Colonic mucosa (tissue), 4 donors: ENCODE data around the gene HDLBP. TPM values are rescaled to one million over a fixed set of nuclear protein-coding genes. Genes with fewer than 3 reads are reported as not detected.

ENCODE experiments used
- DNase-seq: peaks from one replicate; pipeline ENCODE4 v3.0.0-alpha.2; 2020
- H3K27ac ChIP-seq: fragments of 200-600 bp; one replicate; pipeline ENCODE4 v1.8.0; 2021
- H3K27me3 ChIP-seq: fragments of 200-600 bp; one replicate; pipeline ENCODE4 v1.8.0; 2021
- H3K36me3 ChIP-seq: fragments of 200-600 bp; one replicate; pipeline ENCODE4 v1.8.0; 2021
- H3K4me1 ChIP-seq: fragments of 200-600 bp; one replicate; pipeline ENCODE4 v1.8.0; 2021; ENCODE audit warnings: mild to moderate bottlenecking
- H3K4me3 ChIP-seq: fragments of 200-600 bp; one replicate; pipeline ENCODE4 v1.8.0; 2021
- H3K9ac ChIP-seq, 2 donors: one replicate each; pipeline ENCODE4 v1.7.0; 2013; ENCODE audit warnings: control low read depth in 2 of 2, low read depth in 2 of 2, low read length in 2 of 2
- H3K9me3 ChIP-seq: fragments of 200-600 bp; one replicate; pipeline ENCODE4 v1.8.0; 2021
- intact Hi-C: fragments of 100-400 bp; cut with DNase I; formaldehyde crosslinking; loops from one replicate; pipeline ENCODE4 v1.14.1; 2022
- total RNA-seq, 2 donors: library from RNA; stranded (reverse); fragmentation: NEBNext Ultra II Directional in 1 of 2; extraction: Animal tissue kit (Norgen Biotek cat#: 25700) in 1 of 2; gene quantifications; one replicate each; pipeline ENCODE4 v1.2.1, GENCODE V29; 2021
- TF ChIP-seq, protein P1 (sequence below): fragments of 200-600 bp; IDR thresholded peaks from one replicate; pipeline ENCODE4 v1.8.0; 2022; ENCODE audit warnings: antibody characterized with exemption, mild to moderate bottlenecking
- donor health status: healthy.
- donor health status: DM: no; HTN: no; CAD: no.
- donor health status: DM: no; HTN: no; CAD: no.

HDLBP gene
- total RNA-seq, 2 donors from 2014 or later: 483 to 625 TPM

DNA sequence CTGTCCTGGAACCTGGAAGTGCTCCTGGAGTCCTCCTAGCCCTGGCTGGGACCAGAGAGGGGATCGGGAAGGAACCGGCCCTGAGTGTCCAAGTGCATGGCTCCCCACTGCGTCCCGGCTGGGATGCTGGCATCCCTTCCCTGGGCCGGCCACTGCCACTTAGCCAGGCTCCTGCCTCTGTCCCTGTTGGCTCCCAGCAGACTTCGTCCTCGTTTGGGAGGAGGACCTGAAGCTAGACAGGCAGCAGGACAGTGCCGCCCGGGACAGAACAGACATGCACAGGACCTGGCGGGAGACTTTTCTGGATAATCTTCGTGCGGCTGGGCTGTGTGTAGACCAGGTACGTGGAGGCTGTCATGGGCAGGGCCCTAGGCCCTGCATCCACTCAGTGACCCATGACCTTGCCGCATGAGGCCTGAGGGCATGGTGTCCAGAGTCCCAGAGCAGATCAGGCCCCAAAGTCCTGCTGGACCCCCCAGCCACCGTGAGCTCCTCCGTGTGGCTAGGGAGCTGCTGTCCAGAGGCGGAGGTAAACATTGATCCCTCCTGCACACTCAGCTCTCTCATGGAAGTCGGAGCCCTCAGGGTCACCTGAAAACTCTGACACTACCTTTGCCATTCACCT lies 119.9 kb downstream of the HDLBP start:
- no peak for DNase-seq
- no peak overlapping the region for H3K9ac ChIP-seq
- no peaks in the 10 kb centered on the region for H3K4me1 ChIP-seq
- H3K27ac ChIP-seq: no peak overlapping the region
- H3K36me3 ChIP-seq: no peaks in the 10 kb centered on the region
- H3K27me3 ChIP-seq: no peaks in the 10 kb centered on the region
- H3K9me3 ChIP-seq: no peaks in the 10 kb centered on the region
- intact Hi-C loops: no loop called here
- H3K4me3 ChIP-seq: no peak overlapping the region
- TF ChIP-seq, protein P1, sequence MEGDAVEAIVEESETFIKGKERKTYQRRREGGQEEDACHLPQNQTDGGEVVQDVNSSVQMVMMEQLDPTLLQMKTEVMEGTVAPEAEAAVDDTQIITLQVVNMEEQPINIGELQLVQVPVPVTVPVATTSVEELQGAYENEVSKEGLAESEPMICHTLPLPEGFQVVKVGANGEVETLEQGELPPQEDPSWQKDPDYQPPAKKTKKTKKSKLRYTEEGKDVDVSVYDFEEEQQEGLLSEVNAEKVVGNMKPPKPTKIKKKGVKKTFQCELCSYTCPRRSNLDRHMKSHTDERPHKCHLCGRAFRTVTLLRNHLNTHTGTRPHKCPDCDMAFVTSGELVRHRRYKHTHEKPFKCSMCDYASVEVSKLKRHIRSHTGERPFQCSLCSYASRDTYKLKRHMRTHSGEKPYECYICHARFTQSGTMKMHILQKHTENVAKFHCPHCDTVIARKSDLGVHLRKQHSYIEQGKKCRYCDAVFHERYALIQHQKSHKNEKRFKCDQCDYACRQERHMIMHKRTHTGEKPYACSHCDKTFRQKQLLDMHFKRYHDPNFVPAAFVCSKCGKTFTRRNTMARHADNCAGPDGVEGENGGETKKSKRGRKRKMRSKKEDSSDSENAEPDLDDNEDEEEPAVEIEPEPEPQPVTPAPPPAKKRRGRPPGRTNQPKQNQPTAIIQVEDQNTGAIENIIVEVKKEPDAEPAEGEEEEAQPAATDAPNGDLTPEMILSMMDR: no peak

DNA sequence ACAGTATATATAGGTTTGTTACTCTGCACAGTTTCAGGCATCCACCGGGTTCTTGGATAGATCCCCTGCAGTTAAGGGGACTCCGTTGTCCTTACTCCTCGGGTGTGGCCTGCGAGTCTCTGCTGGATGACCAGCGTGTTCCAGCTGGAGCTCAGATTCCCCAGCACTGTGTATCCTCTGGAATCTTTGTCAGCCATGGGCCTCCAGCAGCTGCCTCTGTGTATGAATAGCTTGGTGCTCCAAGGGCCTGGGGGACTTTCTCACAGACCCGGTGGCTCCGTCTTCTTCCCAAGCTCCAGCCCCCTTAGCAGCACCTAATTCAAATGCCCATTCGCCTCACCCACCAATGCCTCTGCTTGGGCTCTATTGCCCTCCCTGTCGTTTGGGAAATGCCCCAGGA lies 120.7 kb downstream of the HDLBP start:
- intact Hi-C loops: no loop called here
- H3K27ac ChIP-seq: no peak overlapping the region
- H3K4me3 ChIP-seq: no peak overlapping the region
- no peaks in the 10 kb centered on the region for H3K4me1 ChIP-seq
- TF ChIP-seq, protein P1: no peak
- DNase-seq: no peak
- H3K9me3 ChIP-seq: no peaks in the 10 kb centered on the region
- no peaks in the 10 kb centered on the region for H3K27me3 ChIP-seq
- H3K36me3 ChIP-seq: no peaks in the 10 kb centered on the region
- no peak overlapping the region for H3K9ac ChIP-seq

DNA sequence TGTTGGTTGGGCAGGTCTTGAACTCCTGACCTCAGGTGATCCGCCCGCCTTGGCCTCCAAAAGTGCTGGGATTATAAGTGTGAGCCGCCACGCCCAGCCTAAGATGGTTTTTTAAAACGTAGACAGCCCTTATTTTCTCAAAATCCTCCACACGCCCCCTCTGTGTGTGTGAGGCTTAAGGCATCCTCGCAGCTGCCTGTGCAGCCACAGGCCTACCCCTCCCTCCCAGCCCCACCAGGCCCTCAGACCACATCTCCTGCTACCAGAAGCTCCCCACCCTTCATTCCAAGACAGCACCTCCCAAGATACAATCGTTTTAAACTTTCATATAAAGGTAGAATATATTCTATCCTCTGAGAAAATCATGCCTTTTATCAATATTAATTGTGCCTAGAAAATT lies 122.2 kb downstream of the HDLBP start:
- no peak for DNase-seq
- Histone ChIP-seq H3K27me3 (no peaks in the 10 kb centered on the region), H3K9me3 (no peaks in the 10 kb centered on the region), H3K36me3 (no peaks in the 10 kb centered on the region), H3K9ac (no peak overlapping the region), H3K4me3 (no peak overlapping the region), H3K27ac (no peak overlapping the region), H3K4me1 (no peaks in the 10 kb centered on the region)
- TF ChIP-seq, protein P1: no peak
- intact Hi-C loops: no loop called here

DNA sequence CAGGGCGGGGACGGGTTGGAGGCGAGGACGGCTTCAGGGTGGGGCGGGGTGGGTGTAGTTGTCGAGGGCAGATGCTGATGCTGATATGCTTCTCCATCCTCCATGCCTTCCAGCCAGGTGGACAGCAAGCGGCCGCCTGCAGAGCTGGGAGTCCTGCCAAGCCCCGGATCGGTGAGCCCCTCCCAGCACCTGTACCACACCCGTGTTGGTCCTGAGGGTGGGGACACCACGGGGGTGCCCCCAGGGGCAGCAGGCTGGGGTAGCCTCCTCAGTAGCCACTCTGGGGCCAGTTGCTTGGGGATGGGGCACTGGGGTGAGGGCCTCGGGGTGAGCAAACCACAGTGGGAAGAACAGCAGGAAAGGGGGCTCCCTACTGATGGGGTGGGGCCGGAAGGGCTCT lies 124.4 kb downstream of the HDLBP start:
- Histone ChIP-seq H3K27ac (no peak overlapping the region), H3K4me3 (no peak overlapping the region), H3K4me1 (no peaks in the 10 kb centered on the region), H3K36me3 (no peaks in the 10 kb centered on the region), H3K9me3 (no peaks in the 10 kb centered on the region), H3K27me3 (no peaks in the 10 kb centered on the region), H3K9ac (no peak overlapping the region)
- DNase-seq: peak; percentile 43
- TF ChIP-seq, protein P1: no peak
- intact Hi-C loops: no loop called here

DNA sequence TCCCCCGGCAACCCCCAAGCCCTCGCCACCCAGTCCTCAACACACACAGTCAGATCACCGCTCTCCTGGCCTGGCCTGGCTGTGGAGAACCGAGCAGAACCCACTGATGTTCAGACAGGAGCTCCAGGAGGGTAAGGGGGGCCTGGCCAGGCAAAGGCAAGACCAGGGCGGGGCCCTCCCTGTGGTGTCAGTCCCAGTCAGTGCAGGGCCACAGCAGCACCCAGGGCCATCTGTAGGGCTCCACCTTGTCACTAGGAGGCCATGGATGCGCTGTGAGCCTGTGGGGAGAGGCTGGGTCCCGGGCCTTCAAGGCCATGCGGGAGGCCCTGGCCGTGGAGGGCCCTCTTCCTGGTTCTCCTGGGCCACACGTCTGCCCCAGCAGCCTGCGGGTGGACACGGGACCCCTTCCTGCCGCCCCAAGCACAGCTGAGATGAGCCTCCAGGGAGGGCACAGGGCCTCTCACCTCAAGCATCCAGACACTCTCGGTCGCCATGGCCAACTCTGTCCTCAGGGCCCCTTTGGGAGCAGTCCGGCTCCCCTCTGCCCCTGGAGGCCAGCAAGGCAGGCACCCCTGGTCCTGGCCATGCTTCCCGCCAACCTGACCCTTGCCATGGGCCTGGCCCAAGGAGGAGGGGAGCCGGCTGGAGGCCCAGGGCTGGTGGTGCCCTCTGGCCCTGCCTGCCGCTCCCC lies 125.0 kb downstream of the HDLBP start:
- no peaks in the 10 kb centered on the region for H3K36me3 ChIP-seq
- no peaks in the 10 kb centered on the region for H3K27me3 ChIP-seq
- TF ChIP-seq, protein P1: no peak
- intact Hi-C loops: no loop called here
- H3K9ac ChIP-seq: no peak overlapping the region
- no peak for DNase-seq
- H3K9me3 ChIP-seq: no peaks in the 10 kb centered on the region
- no peak overlapping the region for H3K4me3 ChIP-seq
- no peak overlapping the region for H3K27ac ChIP-seq
- no peaks in the 10 kb centered on the region for H3K4me1 ChIP-seq
